Measurements from ENCODE around the gene CEP152.

DNA sequence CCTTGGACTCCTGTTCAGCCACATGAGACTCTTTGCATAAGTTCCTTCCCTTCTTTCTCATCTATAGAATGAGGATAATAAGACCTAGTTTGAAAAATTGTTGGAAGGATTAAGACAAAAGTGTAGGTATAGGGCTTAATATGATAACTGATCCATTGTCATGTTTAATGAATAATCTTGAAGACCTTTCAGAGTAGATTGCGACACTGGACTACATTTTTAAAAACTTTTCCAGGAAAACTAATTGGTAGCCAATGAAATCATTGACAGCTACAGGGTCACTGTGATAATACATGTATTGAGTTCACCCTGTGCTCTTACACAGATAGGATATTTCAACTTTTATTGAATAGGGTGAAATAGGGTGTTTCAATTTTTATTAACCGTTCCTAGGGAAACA is 86.9 kb downstream of the CEP152 start:
- TF ChIP-seq, protein P1, sequence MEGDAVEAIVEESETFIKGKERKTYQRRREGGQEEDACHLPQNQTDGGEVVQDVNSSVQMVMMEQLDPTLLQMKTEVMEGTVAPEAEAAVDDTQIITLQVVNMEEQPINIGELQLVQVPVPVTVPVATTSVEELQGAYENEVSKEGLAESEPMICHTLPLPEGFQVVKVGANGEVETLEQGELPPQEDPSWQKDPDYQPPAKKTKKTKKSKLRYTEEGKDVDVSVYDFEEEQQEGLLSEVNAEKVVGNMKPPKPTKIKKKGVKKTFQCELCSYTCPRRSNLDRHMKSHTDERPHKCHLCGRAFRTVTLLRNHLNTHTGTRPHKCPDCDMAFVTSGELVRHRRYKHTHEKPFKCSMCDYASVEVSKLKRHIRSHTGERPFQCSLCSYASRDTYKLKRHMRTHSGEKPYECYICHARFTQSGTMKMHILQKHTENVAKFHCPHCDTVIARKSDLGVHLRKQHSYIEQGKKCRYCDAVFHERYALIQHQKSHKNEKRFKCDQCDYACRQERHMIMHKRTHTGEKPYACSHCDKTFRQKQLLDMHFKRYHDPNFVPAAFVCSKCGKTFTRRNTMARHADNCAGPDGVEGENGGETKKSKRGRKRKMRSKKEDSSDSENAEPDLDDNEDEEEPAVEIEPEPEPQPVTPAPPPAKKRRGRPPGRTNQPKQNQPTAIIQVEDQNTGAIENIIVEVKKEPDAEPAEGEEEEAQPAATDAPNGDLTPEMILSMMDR (IDR thresholded peaks at IDR 0.05; ENCODE audit: low read depth, low read length, missing input control) = no peak
- TF ChIP-seq, protein P2, sequence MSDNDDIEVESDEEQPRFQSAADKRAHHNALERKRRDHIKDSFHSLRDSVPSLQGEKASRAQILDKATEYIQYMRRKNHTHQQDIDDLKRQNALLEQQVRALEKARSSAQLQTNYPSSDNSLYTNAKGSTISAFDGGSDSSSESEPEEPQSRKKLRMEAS (IDR thresholded peaks at IDR 0.05) = no peak
- no peak for TF ChIP-seq JUND (IDR thresholded peaks at IDR 0.05)
